GM23338 (cell line): ENCODE data around the gene HIF1AN. TPM values are rescaled to one million over a fixed set of nuclear protein-coding genes. Genes with fewer than 3 reads are reported as not detected.

Source experiments
- ATAC-seq: fragments of 200-7000 bp; cut with Tn5 transposase; 3 replicates; pipeline ENCODE4 v1.9.1; 2020
- DNase-seq: peaks from one replicate; pipeline ENCODE4 v3.0.0-alpha.2; 2015; ENCODE audit warnings: low spot score
- H2AFZ ChIP-seq: fragments of 200-600 bp; sonication (generic); 2 replicates; pipeline ENCODE4 v1.8.0; 2016; ENCODE audit warnings: antibody characterized with exemption, mild to moderate bottlenecking, moderate library complexity
- H3F3A ChIP-seq: fragments of 200-600 bp; sonication (generic); replicated peaks from 2 replicates; pipeline ENCODE4 v1.8.0; 2017; ENCODE audit warnings: antibody characterized with exemption, mixed run types, low read depth
- H3K27ac ChIP-seq: fragments of 200-600 bp; sonication (generic); 2 replicates; pipeline ENCODE4 v1.6.1; 2016; ENCODE audit warnings: low read depth
- H3K27me3 ChIP-seq: fragments of 200-600 bp; sonication (generic); 2 replicates; pipeline ENCODE4 v1.8.0; 2016; ENCODE audit warnings: mild to moderate bottlenecking, mixed run types, moderate library complexity; ENCODE audit not compliant: insufficient read depth
- H3K36me3 ChIP-seq: fragments of 200-600 bp; sonication (generic); 2 replicates; pipeline ENCODE4 v1.8.0; 2016; ENCODE audit warnings: mild to moderate bottlenecking; ENCODE audit not compliant: insufficient read depth
- H3K4me1 ChIP-seq: fragments of 200-600 bp; sonication (generic); 2 replicates; pipeline ENCODE4 v1.8.0; 2016; ENCODE audit warnings: mild to moderate bottlenecking, moderate library complexity; ENCODE audit not compliant: insufficient read depth
- H3K4me2 ChIP-seq: fragments of 200-600 bp; sonication (generic); 2 replicates; pipeline ENCODE4 v1.7.1; 2017; ENCODE audit warnings: mixed run types
- H3K4me3 ChIP-seq: fragments of 200-600 bp; sonication (generic); 2 replicates; pipeline ENCODE4 v1.6.1; 2016; ENCODE audit warnings: mixed run types
- H3K79me2 ChIP-seq: fragments of 200-600 bp; sonication (generic); replicated peaks from 2 replicates; pipeline ENCODE4 v1.8.0; 2017; ENCODE audit warnings: mild to moderate bottlenecking; ENCODE audit not compliant: insufficient read depth
- H3K9me2 ChIP-seq: fragments of 200-600 bp; sonication (generic); 2 replicates; pipeline ENCODE4 v1.8.0; 2017; ENCODE audit not compliant: insufficient read depth
- H4K20me1 ChIP-seq: fragments of 200-600 bp; sonication (generic); replicated peaks from 2 replicates; pipeline ENCODE4 v1.8.0; 2017; ENCODE audit warnings: mild to moderate bottlenecking; ENCODE audit not compliant: insufficient read depth
- H3K27ac Mint-ChIP-seq: 2 replicates; pipeline ENCODE4 v1.8.0; 2020; ENCODE audit warnings: inconsistent platforms, mild to moderate bottlenecking, moderate library complexity, mixed read lengths
- H3K27me3 Mint-ChIP-seq: 3 replicates; pipeline ENCODE4 v1.8.0; 2022; ENCODE audit warnings: low read depth, mild to moderate bottlenecking, moderate library complexity, mixed read lengths, inconsistent platforms; ENCODE audit not compliant: insufficient read depth, poor library complexity
- H3K36me3 Mint-ChIP-seq: 3 replicates; pipeline ENCODE4 v1.8.0; 2021; ENCODE audit warnings: low read depth, mild to moderate bottlenecking, inconsistent platforms, moderate library complexity, mixed read lengths
- H3K4me1 Mint-ChIP-seq: 3 replicates; pipeline ENCODE4 v1.8.0; 2020; ENCODE audit warnings: mild to moderate bottlenecking, inconsistent platforms, mixed read lengths
- H3K4me3 Mint-ChIP-seq: 3 replicates; pipeline ENCODE4 v1.8.0; 2021; ENCODE audit warnings: moderate library complexity, mild to moderate bottlenecking, inconsistent platforms, mixed read lengths
- H3K9me3 Mint-ChIP-seq: 3 replicates; pipeline ENCODE4 v1.8.0; 2020; ENCODE audit warnings: moderate library complexity, mild to moderate bottlenecking, inconsistent platforms, mixed read lengths
- CREB1 ChIP-seq: fragments of 250-450 bp; sonication (Bioruptor Pico); IDR thresholded peaks from 2 replicates; pipeline ENCODE4 v1.5.0; 2020; ENCODE audit warnings: low read depth, mild to moderate bottlenecking, moderate library complexity
- CTCF ChIP-seq, 2 experiments: fragments of 200-600 bp in 1 of 2; sonication (generic) in 1 of 2; conservative IDR thresholded peaks; 2 replicates each; pipeline versions ENCODE4 v1.5.1 to v1.6.1; 2016 to 2017; ENCODE audit warnings: antibody characterized with exemption in 2 of 2, low read depth in 2 of 2, mild to moderate bottlenecking in 2 of 2, moderate library complexity in 1 of 2
- ETS1 ChIP-seq: IDR thresholded peaks from 2 replicates; pipeline ENCODE4 v1.6.1; 2016; ENCODE audit warnings: antibody characterized with exemption
- EZH2 ChIP-seq: fragments of 200-600 bp; sonication (generic); IDR thresholded peaks from one replicate; pipeline ENCODE4 v1.8.0; 2017; ENCODE audit warnings: antibody characterized with exemption, mild to moderate bottlenecking, low read depth; ENCODE audit not compliant: unreplicated experiment
- EZH2phosphoT487 ChIP-seq: fragments of 200-600 bp; sonication (generic); IDR thresholded peaks from one replicate; pipeline ENCODE4 v1.8.1; 2018; ENCODE audit warnings: antibody characterized with exemption; ENCODE audit not compliant: unreplicated experiment
- JUNB ChIP-seq: IDR thresholded peaks from one replicate; pipeline ENCODE4 v1.6.1; 2016; ENCODE audit warnings: antibody characterized with exemption; ENCODE audit not compliant: unreplicated experiment
- NANOG ChIP-seq: IDR thresholded peaks from 2 replicates; pipeline ENCODE4 v1.6.1; 2016; ENCODE audit warnings: antibody characterized with exemption, borderline replicate concordance
- REST ChIP-seq: IDR thresholded peaks from one replicate; pipeline ENCODE4 v1.6.1; 2018; ENCODE audit warnings: antibody characterized with exemption; ENCODE audit not compliant: unreplicated experiment
- STAT1 ChIP-seq: IDR thresholded peaks from one replicate; pipeline ENCODE4 v1.6.1; 2016; ENCODE audit warnings: antibody characterized with exemption; ENCODE audit not compliant: unreplicated experiment
- ZNF331 ChIP-seq: fragments of 250-450 bp; sonication (Bioruptor Pico); IDR thresholded peaks from 2 replicates; pipeline ENCODE4 v1.5.0; 2020; ENCODE audit warnings: low read depth, mild to moderate bottlenecking, moderate library complexity
- ZNF462 ChIP-seq: fragments of 250-450 bp; sonication (Bioruptor Pico); IDR thresholded peaks from 2 replicates; pipeline ENCODE4 v1.5.0; 2020; ENCODE audit warnings: mild to moderate bottlenecking, moderate library complexity
- polyA plus RNA-seq: library from polyadenylated mRNA; unstranded; fragments of >200 nt; fragmentation: Nextera tagmentation; extraction: Ambion mirVana; gene quantifications from 2 replicates; pipeline ENCODE4 v1.2.1, GENCODE V29; 2016
- total RNA-seq: library from RNA; depleted of rRNA; stranded (reverse); fragments of >200 nt; shearing (Covaris generic); gene quantifications from 2 replicates; pipeline ENCODE4 v1.2.3, GENCODE V29; 2014

Gene HIF1AN
- total and polyA plus RNA-seq, 2 experiments from 2014 or later: 9.9 to 26.3 TPM

GRCh38 chr10:100507357-100507732, 28.4 kb upstream of the HIF1AN start (continued):
- TF ChIP-seq CTCF (conservative IDR thresholded peaks at IDR 0.05; ENCODE audit: low read depth in 2 of 2): no peak
- TF ChIP-seq ETS1: no peak
- no peak for TF ChIP-seq CREB1
- TF ChIP-seq NANOG: no peak
- TF ChIP-seq STAT1: no peak

- H3F3A ChIP-seq: no peaks in the 10 kb centered on the region
- no peaks in the 10 kb centered on the region for H3K4me1 ChIP-seq
- H4K20me1 ChIP-seq: no peaks in the 10 kb centered on the region
- H3K4me1 Mint-ChIP-seq: peaks cover 5% of the 10 kb centered on the region; the same call in 1 of the 3 replicates
- H2AFZ ChIP-seq: no peak overlapping the region
- no peaks in the 10 kb centered on the region for H3K9me2 ChIP-seq
- no peak overlapping the region for H3K27ac Mint-ChIP-seq
- H3K4me3 Mint-ChIP-seq: no peak overlapping the region
- H3K36me3 ChIP-seq: no peaks in the 10 kb centered on the region
- DNase-seq (no peak), ATAC-seq (no peak)
- peaks cover 4% of the 10 kb centered on the region for H3K27me3 Mint-ChIP-seq
- no peaks in the 10 kb centered on the region for H3K36me3 Mint-ChIP-seq
- H3K27me3 ChIP-seq: no peaks in the 10 kb centered on the region
- no peak overlapping the region for H3K4me2 ChIP-seq
- TF ChIP-seq EZH2phosphoT487: no peak
- TF ChIP-seq CREB1: no peak
- TF ChIP-seq EZH2: no peak
- TF ChIP-seq ZNF462 (CRISPR knock-in tag): no peak
- TF ChIP-seq NANOG: no peak
- no peak for TF ChIP-seq JUNB
- TF ChIP-seq ZNF331 (CRISPR knock-in tag): no peak
- no peak for TF ChIP-seq REST
- no peak overlapping the region for H3K27ac ChIP-seq
- H3K9me3 Mint-ChIP-seq: no peaks in the 10 kb centered on the region
- no peak overlapping the region for H3K4me3 ChIP-seq
- H3K79me2 ChIP-seq: no peaks in the 10 kb centered on the region
These were observed 27.5 kb upstream of the HIF1AN start for GRCh38 chr10:100508266-100508665.
